ENCODE results near the gene PSORS1C2.

The PSORS1C2 gene

DNA sequence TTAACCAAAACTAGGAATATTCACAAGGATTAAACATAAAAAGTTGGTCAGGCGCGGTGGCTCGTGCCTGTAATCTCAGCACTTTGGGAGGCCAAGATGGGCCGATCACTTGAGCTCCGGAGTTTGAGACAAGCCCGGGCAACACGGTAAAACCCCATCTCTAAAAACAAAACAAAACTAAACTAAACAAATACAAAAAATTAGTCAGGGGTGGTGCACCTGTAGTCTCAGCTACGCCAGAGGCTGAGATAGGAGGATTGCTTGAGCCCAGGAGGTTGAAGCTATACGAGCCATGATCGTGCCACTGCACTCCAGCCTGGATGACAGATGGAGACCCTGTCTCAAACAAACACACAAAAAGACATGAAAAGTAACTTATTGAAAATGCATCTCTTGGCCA, 3.2 kb downstream of the PSORS1C2 start:
- DNase-seq = no peak

DNA sequence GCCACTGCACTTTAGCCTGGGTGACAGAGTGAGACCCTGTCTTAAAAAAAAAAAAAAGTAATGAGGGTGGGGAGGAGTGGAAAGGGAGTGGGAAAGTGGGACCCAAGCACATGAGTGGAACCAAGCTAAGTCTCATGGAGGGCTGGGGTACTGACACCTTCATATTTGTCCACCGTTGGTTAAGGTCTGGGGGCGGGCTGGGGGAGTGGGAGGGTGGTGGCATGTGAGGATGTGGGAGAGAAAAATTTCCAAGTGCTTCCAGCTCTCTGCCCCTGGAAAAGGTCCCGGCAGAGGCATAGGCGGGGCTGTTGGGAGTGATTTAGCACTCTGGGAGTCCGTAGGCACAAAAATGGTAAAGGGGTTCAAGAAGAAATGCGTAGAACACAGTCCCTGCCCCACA, 6.1 kb downstream of the PSORS1C2 start:
- no peak for DNase-seq

DNA sequence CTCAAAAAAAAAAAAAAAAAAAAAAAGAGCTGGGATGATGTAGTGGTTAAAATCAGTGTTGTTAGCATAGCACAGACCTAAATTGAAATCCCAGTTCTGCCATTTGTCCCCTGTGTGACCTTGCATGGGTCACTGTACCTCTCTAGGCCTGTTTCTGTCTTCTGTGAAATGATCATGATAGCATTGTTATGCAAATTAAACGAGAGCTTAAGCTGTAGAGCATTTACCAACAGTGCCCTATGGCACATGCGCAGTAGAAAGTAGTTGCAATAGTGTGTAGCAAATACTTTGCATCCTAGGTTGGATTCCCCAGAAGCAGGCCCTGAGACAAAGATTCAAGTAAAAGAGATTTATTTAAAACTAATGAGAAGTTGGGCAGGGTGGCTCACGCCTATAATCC, 7.3 kb downstream of the PSORS1C2 start:
- DNase-seq = no peak

DNA sequence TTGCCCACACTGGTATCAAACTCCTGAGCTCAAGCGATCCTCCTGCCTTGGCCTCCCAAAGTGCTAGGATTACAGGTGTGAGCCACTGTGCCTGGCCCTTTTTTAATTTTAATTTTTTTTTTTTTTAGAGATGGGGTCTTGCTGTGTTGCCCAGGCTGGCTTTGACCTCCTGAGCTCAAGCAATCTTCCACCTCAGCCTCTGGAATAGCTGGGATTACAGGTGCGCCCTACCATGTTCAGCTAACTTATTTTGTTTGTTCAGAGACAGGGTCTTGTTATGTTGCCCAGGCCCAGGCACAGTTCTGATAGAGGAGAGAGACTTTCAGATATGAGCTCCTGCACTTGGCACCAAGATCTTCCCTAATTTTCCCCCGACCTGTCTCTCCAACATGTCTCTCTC, 8.1 kb downstream of the PSORS1C2 start:
- DNase-seq = no peak

DNA sequence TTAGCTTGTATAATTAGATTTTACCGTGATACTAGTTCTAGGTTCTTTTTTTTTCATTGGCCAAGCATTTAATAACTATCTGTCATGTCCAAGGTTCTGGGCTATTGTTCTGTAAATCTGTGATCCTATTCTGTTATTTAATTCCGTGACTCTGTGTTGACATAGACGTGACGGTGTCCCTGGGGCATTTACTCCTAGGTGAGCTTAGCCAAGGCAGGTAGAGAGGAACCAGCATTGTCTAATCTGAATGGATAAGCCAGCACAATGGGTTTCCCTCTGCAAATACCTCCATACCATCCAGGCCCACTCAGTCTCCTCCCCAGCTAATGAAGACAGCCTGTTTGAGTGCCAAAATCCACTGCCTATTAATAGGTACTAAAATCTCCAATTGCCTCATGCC, 9.7 kb downstream of the PSORS1C2 start:
- DNase-seq = no peak

DNA sequence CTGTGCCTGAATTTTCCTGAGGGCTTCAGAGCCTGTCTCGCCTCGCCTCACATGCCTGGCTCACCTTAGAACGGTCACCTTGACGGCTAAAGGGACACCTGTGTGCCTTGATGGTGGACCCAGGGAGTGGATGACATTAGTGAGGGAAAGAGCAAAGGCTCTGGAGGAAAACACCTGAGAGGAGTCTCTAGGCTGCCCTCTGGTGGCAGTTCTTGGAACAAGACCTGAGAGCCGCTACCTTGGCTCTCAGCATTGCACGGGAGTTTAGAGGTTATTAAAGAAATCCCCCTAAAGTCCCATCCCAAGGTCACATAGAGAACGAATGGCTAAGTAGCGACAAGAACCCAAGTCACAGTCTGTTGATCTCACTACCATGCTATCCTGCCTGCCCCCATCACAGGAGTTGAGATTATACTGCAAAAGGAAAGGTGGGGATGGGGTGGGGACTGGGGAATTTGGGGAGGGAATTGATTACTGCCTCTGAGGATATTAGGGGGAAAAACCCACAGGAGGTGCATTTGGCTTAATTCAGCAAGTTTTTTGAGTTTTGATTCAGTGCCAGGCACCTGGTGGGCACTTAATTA, 10.7 kb downstream of the PSORS1C2 start:
- peak in 1 of 2 experiments; percentile 53 for DNase-seq

DNA sequence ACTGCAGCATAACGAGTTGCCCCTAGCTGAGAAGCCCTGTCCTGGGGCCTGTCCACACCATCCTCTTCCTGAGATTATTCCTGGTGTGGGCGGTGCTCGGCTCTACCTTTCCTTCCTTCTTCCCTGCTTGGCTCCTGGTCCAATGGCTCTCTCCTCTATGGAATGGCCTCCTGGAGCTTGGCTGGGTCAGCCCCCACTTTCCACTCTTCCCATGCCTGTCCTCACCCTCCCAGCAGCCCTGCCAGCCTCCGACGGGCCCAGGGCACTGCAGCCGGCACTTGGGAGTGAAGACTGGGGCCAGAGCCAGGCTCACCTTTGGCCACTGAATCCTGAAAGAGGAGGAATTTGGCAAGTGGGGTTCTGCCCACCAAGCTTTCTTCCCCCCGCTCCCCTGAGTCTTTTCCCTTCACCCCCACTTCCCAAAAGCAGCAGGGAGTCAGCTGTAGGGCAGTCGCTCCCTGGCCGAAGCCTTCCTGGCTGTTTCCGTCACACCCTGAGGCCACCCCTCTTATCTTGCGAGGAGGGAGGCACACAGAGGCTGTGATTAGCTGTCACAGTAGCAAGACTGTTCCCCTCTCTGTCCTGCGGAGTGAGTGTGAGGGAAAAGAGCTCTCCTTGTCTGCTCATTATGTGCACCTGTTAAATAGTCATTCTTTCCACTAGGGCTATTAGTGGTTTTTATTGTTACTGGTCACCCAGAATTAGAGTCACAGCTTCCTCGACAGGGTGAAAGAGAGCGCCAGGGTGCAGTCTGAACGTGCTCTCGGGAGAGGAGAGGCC, 12.3 kb downstream of the PSORS1C2 start:
- no peak for DNase-seq

DNA sequence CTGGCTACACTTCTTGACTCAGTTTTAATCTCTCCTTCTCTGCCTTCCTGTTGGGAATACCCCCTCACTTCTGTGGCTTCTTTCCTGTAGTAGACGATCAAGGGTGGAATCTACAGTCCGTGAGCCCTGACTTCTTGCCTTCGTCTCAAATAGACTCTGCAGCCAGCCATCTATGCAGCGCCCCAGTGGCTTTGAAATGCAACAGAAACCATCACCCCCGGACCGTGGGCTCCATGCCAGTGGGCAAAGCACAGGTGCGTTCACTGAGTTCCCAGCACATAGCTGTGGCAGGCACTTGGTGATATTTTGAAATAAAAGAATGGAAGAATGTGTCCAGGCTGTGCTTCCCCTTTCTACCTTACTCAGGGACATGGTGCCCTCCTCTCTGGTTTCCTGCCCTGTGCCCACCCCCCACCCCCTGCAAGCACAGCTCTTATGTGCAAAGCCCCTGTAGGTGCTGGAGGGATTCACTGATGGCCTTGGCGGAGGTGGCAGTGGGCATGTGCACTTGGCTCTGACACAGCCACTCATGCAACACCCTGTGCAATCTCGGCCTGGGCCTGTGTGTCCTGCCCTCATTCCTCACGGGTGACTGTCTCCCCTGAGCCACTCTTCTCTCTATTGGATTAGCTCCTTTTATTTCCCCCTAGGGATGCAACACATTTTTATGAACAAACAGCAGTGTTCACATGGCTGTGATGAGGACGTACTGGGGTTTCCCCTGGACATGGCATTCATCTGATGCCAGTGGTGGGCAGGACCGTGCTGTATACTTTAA, 13.1 kb downstream of the PSORS1C2 start:
- DNase-seq = no peak

DNA sequence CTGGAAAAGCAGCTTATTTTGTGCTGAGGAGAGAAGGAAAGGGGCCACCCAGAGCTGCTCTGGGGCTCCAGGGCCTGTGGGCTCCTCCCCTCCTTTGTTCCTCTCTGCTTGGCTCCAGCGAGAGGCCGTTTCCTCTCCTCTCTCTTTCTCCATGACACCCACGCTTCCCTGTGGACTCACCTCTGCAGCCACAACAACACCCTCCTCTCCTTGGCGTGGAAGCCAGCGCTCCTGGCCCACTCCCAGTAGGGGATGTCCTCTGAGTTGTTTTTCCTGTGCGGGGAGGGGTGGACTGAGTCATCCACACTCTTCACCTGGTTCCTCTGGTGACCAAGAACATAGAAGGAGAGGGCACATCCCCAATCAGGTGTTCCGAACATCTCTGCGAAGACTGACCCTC, 13.7 kb downstream of the PSORS1C2 start:
- DNase-seq = no peak

DNA sequence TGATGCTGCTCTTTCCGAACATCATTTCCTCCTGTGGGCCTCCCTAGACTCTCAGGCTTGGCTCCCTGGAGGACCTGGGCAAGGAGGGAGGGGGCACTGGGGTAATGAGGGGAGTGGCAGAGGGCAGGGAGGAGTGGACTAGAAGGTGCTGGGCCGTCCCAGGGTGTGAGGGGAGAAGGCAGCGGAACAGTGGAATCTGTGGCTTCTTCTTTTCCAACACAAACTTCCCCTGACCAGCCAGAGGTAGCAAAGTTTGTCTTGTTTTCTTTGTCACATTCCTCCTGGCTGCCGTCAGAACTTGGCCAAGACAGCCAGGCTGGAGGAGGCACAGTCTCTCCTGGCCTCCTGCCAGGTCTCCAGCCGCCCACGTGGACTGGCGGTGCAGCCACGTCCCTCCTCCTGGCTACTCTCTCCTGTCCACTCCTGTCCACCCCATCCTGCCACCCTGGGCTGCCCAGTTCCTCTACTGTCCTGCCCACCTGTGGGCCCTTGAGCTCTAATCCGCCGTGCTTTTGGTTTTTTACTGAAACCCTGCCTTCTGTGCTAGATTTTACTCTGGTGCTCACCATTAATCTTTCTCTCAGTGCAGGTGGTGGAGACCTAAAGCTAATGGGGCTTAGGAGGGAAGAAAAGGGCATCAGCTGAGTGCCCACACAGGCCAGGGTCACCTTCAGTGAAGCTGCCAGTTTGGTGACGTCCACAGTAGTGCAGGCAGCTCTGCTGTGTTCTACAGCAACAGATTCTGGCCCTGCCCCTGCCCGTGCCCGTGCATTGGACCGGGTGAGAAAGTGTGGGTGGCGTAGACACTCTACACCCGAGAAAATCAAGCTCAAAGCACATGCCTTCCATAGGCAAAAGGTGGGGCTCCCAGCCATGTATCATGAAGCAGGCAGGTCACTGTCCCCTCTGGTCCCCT, 15.8 kb downstream of the PSORS1C2 start:
- DNase-seq = no peak

DNA sequence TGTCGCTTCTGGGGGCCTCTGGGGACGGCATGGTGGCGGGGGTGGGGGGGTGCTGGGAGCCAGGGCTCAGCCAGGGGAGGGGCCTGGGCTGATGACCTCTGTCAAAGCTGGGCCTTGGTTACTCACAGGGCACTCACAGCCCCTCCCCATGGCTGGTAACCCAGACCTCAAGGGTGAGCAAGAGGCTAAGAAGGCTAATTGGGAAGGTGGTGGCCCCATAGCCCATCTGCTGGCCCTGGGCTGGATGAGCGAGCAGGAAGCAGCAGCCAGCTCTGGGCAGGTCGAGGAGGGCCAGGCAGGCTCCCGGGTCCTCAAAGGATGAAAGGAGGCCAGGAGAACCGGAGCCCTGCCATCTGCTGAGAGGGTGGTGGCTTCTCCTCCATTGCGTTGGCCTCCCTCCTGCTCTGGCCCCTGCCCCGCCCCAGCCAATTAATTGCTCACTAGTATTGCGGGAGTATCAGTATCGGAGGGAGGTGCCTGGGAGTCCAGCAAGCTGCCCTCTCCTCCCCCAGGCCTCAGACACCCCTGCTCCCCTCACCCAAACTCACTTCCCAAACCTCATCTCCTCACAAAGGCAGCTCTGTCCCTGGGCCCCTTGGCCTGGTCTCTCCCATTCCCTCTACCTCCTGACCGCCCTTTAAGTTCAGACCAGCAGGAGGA, 17.6 kb downstream of the PSORS1C2 start:
- no peak for DNase-seq

DNA sequence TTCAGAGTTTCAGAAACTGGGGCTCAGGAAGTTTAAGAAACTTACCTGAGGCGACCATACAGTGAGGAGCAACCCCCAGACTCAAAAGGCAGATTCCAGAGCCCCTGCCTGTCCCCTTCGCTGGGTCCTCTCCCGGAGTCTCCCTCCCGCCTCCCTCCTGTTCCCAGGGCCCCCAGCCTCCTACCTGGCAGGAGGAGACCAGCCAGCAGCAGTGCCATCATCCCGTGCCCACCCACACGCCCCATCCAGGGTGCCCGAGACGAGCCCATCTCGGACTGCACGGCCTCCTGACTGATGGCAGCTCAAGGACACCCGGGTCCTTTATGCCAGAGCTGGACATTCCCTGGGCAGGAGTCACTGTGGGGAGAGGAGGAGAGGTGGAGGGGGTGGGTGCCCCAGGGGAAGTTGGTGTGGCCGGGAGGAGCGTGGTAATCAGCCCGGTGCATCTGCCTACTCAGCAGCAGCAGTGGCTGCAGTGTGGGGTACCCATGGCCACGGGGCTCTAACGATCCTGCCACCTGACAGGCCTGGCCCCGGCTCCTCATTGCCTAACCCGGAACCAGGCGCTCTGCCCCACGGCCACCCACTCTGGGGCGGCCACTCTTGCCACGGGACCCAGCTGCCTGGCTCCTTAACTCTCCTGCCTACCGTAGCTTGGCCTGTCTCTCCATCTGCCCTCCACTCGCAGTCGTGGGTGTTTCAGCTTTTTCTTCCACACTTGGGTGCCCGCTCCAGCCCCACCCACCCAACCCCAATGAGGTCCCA, 18.5 kb downstream of the PSORS1C2 start, which contains the start of gene CDSN:
TSS of gene CDSN (minus strand) at position 296 of the 765 bp plus-strand sequence. CDS start at position 269, 27 bp downstream.
- DNase-seq = no peak

DNA sequence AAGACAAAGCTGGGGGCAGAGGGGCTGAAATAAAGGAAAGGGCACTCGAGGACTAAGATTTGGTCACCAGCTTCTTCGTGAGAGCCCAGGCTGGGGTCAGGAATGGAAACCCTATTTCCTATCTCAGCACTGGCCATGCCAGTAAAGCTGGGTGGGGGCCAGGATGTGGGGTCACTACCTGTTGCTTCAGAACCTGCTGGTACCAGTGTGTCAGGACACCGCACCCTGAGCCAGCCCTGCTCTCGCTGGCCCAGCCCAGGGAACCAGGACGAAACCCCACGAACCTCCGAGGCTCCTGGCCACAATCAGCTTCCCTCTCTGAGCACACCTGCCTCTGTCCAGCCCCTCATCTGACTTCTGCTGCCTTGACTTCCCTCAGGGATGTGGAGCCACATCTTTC, 20.7 kb downstream of the PSORS1C2 start:
- DNase-seq = no peak

DNA sequence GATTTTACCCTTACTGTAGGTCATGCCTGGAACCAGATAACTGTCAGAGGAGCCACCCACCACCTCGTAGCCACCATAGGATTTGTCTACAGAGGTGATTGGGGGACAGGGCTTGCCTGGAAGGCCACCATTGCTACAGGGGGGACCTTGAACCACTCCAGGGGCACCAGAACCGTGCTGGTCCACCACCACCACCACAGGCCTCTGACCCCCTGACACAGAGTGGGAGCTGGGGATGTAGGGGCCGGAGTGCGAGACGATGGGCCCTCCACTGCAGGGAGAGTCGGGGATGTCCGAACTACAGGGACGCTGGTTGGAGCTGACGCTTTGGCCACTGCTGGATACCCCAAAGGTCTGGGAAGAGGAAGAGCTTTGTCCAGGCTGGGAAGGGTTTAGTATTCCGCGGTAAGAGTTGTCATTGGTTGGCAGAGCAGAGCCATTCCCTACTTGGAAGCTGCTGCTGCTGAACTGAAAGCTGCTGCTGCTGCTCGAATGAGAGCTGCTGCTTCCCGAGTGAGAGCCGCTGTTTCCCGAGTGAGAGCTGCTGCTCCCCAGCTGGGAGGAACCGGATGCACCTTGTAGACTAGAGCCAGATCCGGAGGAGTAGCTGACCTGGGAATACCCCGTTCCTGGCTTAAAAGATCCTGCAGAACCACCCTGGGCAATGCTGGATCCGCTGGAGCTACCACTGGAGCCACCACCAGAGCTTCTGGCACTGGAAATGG, 22.0 kb downstream of the PSORS1C2 start:
- no peak for DNase-seq

DNA sequence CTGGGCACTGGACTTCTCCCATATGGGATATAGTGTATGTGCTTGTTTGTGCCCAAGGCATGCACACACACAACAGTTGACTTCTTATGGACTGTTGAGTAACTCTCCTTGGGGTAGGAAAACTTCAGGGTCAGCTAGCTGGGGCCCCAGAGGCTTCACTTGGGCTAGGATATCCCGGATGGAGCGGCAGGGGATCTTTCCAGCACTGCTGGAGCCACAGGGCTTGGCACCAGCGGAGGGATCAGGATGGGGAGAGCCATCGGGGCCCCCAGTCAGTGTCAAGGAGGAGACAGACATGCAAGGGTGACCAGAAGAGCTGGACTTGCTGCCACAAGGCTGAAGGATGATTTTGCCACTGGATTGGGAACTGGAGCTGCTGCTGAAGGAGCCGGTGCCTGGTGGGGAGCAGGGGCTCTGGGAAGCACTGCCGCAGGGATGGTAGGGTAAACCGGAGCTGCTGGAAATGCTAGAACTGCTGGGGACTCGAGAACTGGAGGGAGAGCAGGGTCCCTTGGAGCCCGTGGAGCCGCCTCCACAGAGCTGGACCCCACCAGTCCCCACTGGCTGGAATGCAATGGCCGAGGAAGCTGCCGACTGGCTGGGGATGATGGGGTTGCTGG, 22.8 kb downstream of the PSORS1C2 start:
- DNase-seq = no peak

DNA sequence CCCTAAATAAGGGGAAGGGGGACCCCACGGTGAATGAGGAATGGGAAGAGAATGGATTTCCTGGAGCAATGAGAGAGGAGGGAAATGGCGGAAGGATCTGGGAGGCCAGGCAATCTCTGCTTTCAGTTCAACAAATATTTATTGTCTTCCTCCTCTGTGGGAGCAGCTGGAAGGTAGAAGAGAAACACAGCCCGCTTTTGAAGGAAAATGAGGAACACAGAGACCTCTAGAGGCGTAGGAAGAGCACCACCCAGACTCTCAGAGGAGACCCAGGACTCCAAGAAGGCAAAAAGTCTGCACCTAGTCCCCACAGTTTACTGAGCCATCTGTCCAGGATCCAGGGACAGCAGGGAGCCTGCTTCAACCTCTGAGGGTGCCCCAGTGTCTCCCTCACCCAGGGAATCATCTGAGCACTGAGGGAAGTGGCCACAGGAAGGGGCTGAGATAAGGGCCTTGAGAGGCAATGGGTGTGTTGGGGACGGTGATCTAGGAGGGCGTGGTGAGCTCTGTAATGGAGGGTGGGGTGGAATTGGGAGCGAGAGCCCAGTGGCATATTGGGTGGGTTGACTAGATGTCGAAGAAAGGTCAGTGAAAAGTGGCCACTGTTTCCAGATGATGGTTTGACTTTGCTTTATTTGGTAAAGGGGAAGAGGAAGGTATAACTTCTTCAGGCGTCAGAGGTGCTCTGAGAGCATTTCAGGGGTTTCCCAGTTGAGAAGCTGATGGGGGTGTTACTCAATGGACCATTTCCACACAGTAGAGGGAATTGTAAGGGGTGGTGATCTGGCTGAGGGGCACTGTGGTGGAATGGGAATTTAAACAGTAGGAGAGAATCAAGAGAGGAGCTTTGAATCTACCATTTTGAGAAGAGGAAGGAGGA, 23.7 kb downstream of the PSORS1C2 start:
- peak in 1 of 2 experiments; percentile 8 for DNase-seq

DNA sequence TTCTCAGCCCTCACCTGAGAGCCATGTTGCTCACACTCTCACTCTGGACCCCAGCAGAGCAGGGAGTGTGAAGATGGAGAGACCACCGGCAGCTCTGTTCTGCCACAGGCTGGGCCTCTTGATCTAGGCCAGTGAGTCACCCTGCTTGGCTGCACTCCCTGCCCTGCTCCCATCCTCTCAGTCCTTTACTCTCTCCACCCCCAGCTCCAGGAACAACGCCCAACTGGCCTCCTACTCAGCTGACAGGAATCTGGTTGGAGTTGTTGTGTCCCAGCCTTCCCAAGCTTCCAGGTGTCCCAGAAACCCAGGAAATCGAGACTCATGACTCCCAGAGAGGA, 24.4 kb downstream of the PSORS1C2 start, which contains the start of gene PSORS1C1:
TSS of gene PSORS1C1 (plus strand) at position 260 of the 338 bp plus-strand sequence. CDS start 14,833 bp downstream, outside the sequence.
- DNase-seq = no peak

DNA sequence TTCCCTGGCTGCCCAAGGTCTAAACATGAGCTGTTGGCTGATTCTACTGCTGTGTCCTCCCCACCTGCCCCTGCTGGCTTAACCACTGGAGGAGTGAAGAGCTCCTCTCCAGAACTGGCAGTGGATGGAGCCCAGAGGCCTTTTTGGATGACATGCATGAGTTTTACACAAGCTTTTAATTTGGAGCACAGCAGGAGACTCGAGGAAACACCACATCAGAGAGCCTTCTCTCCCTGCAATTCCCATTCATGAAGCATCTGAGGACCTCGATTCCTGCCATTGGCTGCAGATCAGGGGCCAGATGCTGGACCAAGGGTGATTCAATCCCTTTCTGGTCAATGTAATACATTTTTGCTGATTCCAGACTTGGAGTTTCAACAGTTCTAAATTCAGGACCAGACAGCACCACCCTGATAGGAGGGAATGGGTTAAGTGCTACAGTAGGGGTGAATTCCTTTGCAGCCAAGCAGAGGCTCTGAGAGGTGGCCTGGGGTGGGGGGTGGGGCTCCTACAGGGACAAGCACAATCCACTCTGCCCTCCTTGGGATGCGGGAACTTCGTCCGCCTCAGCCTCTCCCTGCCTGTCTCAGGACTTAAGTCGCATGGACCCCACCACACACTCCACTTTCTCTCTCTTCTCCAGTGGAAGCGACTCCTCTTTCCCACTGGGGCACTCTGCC, 24.9 kb downstream of the PSORS1C2 start:
- DNase-seq = no peak

DNA sequence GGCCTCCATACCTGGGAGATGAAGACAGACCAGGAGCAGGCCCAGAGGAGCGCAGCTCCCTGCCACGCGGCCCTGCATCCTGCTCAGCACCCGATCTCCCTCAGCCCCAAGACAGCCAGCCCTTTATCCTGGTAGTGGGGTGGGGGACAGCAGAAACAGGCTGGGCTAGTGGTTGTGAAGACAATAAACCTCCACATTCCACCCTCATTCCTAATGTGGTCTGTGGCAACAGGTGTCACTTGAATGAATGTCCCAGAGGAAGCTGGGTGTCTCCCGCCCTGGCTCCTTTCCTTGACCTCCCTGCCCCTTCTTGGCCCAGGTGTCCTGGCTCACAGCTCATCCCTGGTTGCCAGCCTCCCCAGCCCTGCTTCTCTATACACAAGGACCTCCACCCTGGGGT, 26.4 kb downstream of the PSORS1C2 start, which contains the start of gene C6orf15:
TSS of gene C6orf15 (minus strand) at position 98 of the 400 bp plus-strand sequence. CDS start at position 78, 20 bp downstream.
- no peak for DNase-seq

Data from NCI-H524 (cell line).